HFF-Myc (cell line): ENCODE measurements around the gene PSAT1.

ENCODE experiments used
- DNase-seq: peaks from one replicate; pipeline ENCODE4 v3.0.0-alpha.2; 2011; ENCODE audit warnings: low read depth; ENCODE audit errors: extremely low read depth
- H3K4me3 ChIP-seq: replicated peaks from 2 replicates; pipeline ENCODE4 v1.5.1; 2011; ENCODE audit warnings: low read depth, mild to moderate bottlenecking, control low read depth, low read length
- TF ChIP-seq, protein P1 (sequence below): IDR thresholded peaks from 2 replicates; pipeline ENCODE4 v1.5.1; 2012; ENCODE audit warnings: mild to moderate bottlenecking, low read depth, low read length, control low read depth; ENCODE audit errors: missing control alignments

PSAT1 gene

DNA sequence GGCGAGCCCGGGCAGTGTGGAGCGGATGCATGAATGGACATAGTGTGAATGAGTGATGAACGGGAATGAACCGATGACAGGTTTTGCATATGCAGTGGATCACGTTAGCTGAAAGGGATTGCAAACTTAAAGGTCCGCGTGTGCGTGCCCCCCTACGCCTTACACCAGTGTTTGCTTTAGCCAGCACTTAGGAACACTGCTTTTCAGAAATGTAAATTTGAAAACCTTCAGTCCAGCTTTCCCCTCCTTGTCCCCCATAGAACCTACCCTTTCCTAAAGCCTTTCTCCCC is 692 bp downstream of the PSAT1 start:
- DNase-seq, result no peak
- TF ChIP-seq, protein P1, sequence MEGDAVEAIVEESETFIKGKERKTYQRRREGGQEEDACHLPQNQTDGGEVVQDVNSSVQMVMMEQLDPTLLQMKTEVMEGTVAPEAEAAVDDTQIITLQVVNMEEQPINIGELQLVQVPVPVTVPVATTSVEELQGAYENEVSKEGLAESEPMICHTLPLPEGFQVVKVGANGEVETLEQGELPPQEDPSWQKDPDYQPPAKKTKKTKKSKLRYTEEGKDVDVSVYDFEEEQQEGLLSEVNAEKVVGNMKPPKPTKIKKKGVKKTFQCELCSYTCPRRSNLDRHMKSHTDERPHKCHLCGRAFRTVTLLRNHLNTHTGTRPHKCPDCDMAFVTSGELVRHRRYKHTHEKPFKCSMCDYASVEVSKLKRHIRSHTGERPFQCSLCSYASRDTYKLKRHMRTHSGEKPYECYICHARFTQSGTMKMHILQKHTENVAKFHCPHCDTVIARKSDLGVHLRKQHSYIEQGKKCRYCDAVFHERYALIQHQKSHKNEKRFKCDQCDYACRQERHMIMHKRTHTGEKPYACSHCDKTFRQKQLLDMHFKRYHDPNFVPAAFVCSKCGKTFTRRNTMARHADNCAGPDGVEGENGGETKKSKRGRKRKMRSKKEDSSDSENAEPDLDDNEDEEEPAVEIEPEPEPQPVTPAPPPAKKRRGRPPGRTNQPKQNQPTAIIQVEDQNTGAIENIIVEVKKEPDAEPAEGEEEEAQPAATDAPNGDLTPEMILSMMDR, result no peak
- peak overlapping the region; percentile 87 for H3K4me3 ChIP-seq

DNA sequence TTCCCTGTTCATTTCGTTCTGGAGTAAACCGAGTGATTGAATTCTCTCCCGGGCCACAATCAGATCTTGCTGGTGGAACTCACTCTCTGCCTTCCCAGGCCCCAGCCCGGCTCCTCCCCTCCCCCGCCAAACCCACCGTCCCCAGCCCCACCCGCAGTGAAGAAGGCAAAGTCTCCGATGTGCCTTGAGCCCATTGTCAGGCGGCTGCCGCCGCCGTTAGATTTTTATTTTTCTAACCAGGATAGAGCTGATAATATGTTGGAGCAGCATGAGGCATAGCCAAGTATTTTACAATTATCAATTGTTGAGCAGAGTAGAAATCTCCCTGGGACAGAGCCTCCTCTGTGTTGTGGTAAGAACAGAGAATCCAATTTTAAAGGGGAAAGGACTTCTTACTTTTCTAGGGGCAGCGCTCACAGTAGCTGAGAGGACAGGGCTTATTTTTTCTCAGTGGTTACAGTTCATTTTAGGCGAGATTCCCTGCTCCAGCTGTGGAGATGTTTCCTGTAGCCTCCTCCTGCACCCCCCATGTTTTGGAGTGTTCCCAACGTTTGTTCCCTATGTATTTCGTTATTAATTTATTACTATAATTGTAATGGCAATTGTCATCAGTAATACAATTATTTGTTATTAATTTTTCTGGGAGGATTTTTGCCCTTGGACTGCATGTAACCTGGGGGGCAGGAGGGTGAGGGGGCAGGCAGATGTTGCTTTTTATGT is 1.3 kb downstream of the PSAT1 start:
- H3K4me3 ChIP-seq, result peak overlapping the region; percentile 87
- no peak for DNase-seq
- TF ChIP-seq, protein P1, result no peak

DNA sequence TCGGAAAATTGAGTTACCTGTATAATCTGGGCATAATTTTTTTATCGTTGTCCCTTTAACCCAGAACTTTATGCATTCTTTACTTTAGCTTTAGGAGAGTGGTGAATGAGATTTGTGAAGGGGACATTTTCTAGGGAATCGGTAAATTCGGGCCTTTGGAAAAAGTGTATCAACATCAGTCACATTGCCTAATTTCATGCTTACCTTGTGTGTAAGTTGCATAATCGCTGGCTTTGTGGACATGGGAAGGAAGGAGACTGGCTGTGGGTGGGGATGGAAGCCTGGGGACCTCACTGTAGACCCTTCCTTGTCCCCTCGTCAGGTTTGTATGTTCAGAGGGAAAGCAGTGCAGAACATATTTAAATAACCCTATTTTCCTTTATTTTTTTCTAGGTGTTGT is 3.3 kb downstream of the PSAT1 start:
- DNase-seq, result no peak
- TF ChIP-seq, protein P1, result no peak
- H3K4me3 ChIP-seq, result no peak overlapping the region

DNA sequence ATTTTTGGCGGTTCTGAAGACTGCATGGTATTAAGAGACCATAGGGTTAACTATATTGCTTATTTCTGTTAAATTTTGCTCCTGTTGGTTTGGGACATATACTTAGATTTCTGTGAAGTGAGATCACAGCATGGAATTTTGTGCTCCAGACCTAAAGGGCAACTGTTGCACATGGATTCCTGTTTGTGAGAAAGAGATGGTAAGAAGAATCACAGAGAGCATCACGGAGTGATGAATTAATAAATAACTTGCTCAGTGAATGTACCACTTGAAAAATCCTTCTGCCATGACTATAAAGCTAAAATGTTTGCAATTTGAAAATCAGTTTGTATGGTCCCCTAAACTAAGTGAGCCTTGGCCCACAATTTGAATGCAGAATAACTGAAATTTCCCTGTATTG is 4.5 kb downstream of the PSAT1 start:
- no peak for DNase-seq
- TF ChIP-seq, protein P1, result no peak
- H3K4me3 ChIP-seq, result no peak overlapping the region

DNA sequence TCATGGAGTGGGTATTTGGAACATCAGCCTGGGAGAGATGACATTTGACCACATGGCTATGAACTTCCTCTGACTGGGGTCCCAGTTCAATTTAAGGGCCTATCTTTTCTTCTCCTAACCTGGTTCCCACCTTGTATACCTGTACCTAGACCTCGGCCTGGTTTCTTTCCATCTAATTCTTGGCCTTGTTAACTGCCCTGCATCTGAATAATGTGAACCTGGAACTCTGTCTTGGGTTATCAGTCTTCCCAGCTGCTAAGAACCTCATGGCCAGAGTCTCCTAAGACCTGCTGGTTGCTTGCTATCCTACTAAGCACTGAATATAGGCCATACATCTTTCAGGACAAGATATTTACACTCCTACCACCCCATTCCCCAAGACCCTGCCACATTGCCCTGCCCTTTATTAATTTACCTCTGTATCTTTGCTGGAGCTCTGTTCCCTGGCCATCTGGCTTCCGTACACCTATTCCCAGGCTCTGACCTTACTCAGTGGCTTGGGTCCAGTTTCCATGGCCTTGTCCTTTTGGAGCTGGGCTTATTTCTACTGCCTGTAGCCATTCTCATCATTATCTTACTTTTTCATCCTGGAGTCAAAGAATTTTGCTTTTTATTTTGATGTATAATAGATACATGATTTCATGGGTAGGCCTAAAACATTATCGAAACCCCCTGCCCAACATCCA is 6.6 kb downstream of the PSAT1 start:
- DNase-seq, result no peak
- TF ChIP-seq, protein P1, result no peak
- no peak overlapping the region for H3K4me3 ChIP-seq

DNA sequence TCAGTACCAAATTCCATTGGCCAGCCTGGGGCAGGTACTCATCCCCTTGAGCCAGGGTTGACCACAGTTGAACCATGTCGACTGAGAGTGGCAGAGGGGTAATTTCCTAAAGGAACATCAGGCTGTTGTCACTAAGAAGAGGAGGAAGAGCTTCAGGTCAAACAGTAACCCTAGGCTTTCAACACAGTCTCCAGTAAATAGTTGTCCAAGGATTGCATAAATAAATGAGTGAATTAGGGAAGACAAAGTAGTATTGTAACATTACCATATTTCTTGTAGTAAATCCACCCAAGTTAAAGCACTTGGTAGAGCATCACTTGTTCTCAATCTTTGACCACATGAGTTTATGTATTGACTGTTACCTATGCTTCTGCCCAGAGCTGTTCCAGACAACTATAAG is 7.4 kb downstream of the PSAT1 start:
- DNase-seq, result no peak
- H3K4me3 ChIP-seq, result no peak overlapping the region
- TF ChIP-seq, protein P1, result no peak
